T follicular helper cell (primary cell): ENCODE measurements around the gene RDH8.

ENCODE experiments used
- DNase-seq: peaks from one replicate; pipeline ENCODE4 v3.0.0-alpha.2; 2020; ENCODE audit warnings: low read depth

Gene RDH8

DNA sequence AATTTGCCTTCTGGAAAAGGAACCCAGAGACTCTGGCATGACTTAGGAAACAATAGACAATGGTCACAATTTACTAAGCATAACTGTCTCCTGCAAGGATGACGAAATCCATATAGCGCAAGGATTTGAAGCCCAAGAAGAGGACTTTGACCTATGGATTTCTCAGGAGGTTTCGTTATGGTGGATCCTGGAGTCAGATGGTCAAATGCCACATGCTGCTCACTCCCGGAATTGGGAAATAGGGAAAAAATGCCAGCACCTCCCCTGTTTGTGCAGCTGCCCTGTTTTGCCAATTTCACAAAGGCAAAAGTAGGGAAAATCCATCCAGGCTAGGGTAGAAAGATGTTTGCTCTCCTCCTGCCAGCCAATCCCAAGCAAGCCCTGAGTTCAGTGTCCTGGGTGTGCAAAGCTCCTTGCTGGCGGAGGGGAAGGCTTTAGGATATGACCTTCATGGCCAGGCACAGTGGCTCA, 23.4 kb downstream of the RDH8 start:
- no peak for DNase-seq

DNA sequence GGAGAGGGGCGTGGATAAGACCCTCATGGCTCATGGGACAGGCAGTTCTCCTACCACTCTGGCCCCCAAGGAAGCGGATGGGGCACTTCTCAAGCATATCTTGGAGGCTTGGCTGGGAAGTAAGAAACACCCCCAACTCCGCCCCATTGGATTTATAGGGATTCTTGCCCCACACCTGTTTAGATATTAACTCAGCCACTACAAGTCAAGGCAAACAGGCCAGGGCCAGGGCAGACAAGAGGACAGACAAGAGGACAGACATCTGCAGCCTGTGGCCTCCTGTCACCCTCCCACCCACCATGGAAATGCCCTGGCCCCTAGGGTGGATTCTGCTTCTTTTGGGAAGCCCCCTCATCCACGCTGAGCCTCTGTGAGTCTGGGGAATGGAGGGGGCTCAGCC, 24.1 kb downstream of the RDH8 start:
- DNase-seq: no peak

DNA sequence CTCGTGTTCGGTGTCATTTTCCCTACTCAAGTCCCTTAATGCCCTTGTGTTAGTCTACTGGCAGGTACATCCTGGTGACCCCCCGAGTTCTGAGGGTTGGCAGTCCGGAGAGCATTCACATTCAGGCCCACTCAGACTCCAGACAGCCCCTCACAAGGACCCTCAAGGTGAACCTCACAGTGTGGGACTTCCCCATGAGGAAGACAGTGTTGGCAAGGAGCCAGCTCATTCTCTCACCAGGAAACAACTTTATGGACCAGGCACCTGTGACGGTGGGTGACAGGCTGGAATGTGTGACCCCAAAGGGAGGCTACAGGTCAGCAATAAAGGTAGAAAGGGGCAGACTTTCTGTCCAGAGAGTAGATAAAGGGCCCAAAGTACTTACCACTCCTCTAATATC, 24.5 kb downstream of the RDH8 start:
- no peak for DNase-seq

DNA sequence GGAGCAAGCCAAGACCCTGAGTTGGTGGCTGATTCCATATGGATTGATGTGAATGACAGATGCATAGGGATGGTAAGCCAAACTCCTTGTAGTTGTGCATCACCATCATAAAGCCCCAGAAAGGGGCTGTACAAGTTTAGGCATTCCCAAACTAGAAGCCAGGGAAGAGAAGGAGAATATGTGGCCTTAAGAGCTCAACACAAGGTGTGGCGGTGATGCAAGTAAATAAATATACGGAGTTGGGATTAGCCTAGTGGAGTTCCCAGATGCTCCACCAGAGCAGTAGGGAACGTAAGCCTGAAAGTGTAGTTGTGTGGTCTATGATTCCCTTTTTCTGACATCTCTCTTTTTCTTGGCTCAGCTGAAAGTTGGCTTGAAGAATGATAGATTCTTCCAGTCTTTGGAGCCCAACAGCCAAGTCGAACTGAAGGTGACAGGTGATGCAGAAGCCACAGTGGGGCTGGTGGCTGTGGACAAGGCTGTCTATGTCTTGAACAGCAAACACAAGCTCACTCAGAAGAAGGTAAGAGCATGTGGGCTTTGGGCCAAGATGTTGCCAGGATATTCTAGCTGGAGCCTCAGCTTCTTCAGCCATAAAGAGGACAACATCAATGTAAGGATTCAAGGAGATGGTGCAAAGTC, 30.1 kb downstream of the RDH8 start:
- no peak for DNase-seq

DNA sequence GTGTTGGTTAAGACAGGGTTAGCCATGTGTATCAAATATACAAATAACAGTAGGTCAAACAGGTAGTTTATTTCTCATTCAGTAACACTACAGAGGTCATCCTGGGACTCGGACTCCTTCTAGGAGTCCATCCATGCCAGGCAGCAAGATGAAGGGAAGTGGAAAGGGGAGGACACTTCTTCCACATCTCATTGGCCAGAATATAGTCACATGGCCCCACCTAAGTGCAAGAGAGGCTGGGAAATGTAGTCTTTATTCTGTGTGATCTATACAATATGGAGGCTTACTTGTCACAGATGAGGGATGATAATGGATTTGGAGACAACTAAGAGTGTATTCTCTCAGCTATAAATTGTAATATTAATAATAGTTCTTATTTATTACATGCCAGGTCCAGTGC, 31.1 kb downstream of the RDH8 start:
- no peak for DNase-seq

DNA sequence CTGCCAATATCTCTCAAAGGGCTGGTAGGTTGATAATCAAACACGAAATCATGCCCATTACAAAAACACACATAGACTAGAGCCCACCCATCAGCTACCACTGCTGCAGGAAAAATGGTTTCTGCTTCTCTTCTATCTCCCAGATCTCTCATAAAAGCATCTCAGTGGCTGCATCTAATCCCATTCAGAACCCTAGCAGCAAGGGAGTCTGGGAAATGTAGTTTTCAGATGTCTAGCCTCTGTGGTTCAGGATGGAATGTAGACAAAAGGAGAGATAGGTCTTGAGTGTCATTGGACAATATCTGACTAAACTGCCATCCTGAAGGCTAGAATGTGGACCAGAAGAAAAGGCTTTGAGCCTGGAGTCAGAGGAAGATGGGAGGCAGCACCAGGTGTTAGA, 32.1 kb downstream of the RDH8 start:
- DNase-seq: no peak

DNA sequence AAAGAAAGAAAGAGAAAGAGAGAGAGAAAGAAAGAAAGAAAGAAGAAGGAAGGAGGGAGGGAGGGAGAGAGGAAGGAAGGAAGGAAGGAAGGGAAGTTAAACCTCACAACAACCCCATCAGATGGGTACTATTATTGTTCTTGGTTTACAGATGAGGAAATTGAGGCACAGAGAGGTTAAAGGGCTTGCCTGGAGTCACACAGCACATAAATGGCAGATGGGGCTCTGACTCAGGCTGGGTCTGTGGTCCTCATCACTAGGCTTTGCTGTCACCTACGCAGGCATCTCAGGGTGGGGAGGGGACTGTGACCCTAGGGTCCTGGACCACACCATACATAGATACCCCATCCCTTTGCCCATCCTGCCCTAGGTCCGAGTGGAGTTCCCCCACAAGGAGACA, 36.3 kb downstream of the RDH8 start:
- no peak for DNase-seq

DNA sequence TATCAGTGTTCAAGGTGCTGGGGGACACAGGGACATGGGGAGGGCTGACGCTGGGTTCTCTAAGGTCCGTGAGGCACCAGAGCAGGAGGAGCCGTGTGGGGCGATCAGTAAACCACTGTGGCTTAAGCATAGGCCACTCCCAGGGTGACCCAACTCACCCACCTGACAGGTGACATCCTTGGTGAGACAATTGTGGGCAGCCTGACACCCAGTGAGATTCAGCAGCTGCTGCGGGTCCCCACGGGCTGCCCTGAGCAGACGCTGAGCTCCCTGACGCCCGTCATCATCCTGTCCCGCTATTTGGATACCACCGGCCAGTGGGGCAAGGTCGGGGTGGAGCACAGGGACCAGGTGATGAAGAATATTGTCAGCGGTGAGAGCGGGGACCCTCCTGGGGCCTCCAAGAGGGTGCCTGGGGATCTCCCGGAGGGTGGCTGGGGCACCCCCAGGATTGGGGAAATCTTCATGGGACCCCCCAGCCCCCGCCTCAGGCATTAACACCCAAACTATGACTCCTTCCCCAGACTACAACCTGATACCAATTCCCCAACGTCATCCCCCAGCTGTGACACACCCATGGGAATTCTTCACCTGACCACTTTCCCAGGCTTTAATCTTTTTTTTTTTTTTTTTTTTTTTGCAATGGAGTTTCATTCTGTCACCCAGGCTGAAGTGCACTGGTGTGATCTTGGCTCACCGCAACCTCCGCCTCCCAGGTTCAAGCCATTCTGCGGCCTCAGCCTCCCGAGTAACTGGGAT, 39.5 kb downstream of the RDH8 start:
- no peak for DNase-seq

DNA sequence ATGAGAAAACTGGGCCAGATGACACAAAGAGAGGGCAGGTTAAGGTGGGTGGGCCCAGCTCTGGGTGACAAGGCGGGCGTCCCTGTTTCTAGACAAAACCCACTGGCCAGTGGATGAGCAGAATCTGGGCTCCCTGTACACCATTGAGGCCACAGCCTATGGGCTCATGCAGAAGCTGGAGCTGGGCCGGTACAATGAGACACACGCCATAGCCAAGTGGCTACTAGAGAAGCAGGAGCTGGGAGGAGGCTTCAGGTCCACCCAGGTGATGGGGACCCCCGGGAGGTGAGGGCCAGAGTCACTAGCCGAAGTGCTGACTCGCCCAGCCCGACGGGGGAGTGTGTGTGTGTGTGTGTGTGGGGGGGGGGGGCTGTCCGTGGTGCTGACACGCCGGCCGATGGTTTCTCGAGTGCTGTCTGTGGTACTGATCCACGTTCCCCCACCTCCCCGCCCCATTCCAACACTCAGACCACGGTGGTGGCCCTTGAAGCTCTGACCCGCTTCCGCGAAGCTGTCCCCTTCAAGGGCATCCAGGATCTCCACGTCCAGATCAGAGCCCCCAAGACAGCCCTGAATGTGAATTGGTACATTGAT, 48.5 kb downstream of the RDH8 start:
- no peak for DNase-seq

DNA sequence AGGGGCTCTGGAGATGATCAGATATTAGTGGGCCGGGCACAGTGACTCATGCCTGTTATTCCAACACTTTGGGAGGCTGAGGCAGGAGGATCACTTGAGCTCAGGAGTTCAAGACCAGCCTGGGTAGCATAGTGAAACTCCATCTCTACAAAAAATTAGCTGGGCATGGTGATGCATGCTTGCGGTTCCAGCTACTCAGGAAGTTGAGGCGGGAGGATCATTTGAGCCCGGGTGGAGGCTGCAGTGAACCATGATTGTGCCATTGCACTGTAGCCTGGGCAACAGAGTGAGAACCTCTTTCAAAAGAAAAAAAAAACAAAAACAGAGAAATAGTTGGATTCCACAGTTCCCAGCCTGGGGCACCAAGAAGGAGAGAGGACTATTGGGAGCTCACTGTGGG, 54.9 kb downstream of the RDH8 start:
- no peak for DNase-seq

DNA sequence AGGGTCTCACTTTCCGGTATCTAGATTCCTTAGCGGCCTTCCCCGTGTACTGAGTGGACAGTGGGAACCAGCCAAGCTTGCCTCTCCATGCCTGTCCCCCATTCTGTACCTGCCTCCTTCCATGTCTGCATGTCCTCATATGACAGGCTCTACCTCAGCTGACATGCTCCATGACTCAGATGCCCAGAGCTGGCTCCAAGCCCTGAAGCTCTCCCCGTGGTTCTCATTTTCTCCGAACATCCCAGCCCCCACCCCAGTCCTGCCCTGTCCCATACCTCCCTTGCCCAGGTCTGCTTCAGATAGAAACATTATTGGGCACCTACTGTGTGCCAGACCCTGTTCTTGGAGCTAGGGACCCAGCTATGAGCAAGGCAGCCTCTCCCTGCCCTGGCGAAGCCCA, 55.8 kb downstream of the RDH8 start:
- no peak for DNase-seq

DNA sequence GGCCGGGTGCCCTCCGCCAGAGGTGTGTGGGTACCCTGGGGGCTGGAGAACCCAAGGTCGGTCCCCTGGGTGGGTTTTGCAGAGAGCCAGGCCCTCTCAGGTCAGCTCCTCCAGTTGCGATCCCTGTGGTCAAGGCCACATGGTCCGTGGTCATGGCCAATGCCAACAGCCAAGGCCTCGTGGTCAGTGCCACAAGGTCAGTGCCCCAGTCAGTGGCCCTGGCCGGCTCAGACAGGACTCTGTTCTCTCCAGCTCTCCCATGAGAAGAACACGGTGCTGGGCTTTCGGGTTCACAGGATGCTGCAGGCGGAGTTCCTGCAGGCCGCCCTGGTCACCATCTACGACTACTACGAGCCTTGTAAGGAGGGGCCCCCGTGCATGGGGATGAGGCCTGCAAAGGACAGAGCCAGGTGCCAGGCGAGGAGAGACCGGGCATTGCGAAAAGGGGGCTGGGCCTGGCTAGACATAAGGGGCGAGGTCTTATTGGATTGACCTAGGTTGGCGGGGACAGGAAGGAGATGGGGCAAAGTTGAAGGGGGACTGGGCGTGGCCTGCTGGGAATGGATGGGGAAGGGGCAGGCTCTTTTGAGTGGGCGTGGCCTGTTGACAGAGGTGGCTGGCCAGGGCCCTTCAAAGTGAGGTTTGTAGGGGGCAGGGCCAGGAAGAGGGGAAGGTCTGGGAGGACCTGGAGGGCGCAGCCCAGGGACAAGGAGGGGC, 57.6 kb downstream of the RDH8 start:
- no peak for DNase-seq
